ENCODE results near the gene METAP1. TPM values are rescaled to one million over a fixed set of nuclear protein-coding genes. Genes with fewer than 3 reads are reported as not detected.
"Not testable (repeated sequence)": the region's sequence is repeated elsewhere in the genome, so short reads cannot be mapped to it uniquely, and the experiment has no call there.

The METAP1 gene
- polyA plus RNA-seq, 3 donors = 15.9 to 21.7 (median 20.6) TPM

GRCh38 chr4:99090481-99091215 is 95.1 kb downstream of the METAP1 start:
- H3K27ac ChIP-seq (ENCODE audit: low read depth in 1 of 2, low read length in 2 of 2) = no peak overlapping the region
- intact Hi-C loops (cut with micrococcal nuclease) = no loop called here
- no peak overlapping the region for H3K27ac Mint-ChIP-seq
- TF ChIP-seq CTCF (IDR thresholded peaks at IDR 0.05) = no peak
- peaks cover 0 to 1% of the 10 kb centered on the region in 2 donors for H3K36me3 ChIP-seq (replicated peaks in 1 of 2; ENCODE audit: control insufficient read depth in 1 of 2, insufficient read depth in 2 of 2, low read length in 2 of 2)
- no peak overlapping the region for H2AFZ ChIP-seq (ENCODE audit: insufficient read depth, low read depth, low read length, poor library complexity, severe bottlenecking)
- no peak for DNase-seq
- H4K20me1 ChIP-seq (ENCODE audit: insufficient read depth, low read length) = no peaks in the 10 kb centered on the region
- H3K36me3 Mint-ChIP-seq = peaks cover 3 to 6% of the 10 kb centered on the region in 2 donors
- H3K9me3 ChIP-seq (replicated peaks in 1 of 2; ENCODE audit: control insufficient read depth in 1 of 2, insufficient read depth in 1 of 2, low read length in 2 of 2) = no peaks in the 10 kb centered on the region
- H3K27me3 ChIP-seq (ENCODE audit: control insufficient read depth in 2 of 2, insufficient read depth in 2 of 2, low read length in 2 of 2) = no peaks in the 10 kb centered on the region
- H3K27me3 Mint-ChIP-seq (ENCODE audit: low read depth in 3 of 3) = peaks cover 0 to 2% (median 0%) of the 10 kb centered on the region in 3 donors
- no peak overlapping the region for H3K4me3 ChIP-seq (replicated peaks in 1 of 3; ENCODE audit: low read depth in 2 of 3, low read length in 3 of 3)
- peaks cover 0 to 2% (median 0%) of the 10 kb centered on the region in 7 donors for H3K9me3 Mint-ChIP-seq
- no peak overlapping the region for H3K9ac ChIP-seq (ENCODE audit: insufficient read depth, low read length, poor library complexity, severe bottlenecking)
- H3K4me1 ChIP-seq (ENCODE audit: control insufficient read depth in 1 of 2, insufficient read depth in 2 of 2, low read length in 2 of 2) = peaks cover 15 to 18% of the 10 kb centered on the region in 2 donors
- WGBS (ENCODE audit: insufficient coverage) = no CpG with 5 or more reads among the region's 2 CpGs
- no peak overlapping the region for H3K4me2 ChIP-seq (replicated peaks; ENCODE audit: extremely low read depth, low read length, poor library complexity, severe bottlenecking)
- no peak overlapping the region for H3K4me3 Mint-ChIP-seq
- peaks cover 28% of the 10 kb centered on the region for H3K4me1 Mint-ChIP-seq
- peaks cover 25% of the 10 kb centered on the region for H3K79me2 ChIP-seq (ENCODE audit: insufficient read depth, low read length)

GRCh38 chr4:99091216-99091575 is 95.7 kb downstream of the METAP1 start:
- Mint-ChIP-seq H3K27me3 (ENCODE audit: low read depth in 3 of 3) (peaks cover 0 to 2% (median 2%) of the 10 kb centered on the region in 3 donors), H3K9me3 (peaks cover 0 to 2% (median 0%) of the 10 kb centered on the region in 7 donors), H3K36me3 (peaks cover 3 to 4% of the 10 kb centered on the region in 2 donors), H3K27ac (no peak overlapping the region), H3K4me3 (no peak overlapping the region), H3K4me1 (peaks cover 28% of the 10 kb centered on the region)
- H3K4me3 ChIP-seq (replicated peaks in 1 of 3; ENCODE audit: low read depth in 2 of 3, low read length in 3 of 3) = no peak overlapping the region
- no CpG with 5 or more reads among the region's 2 CpGs for WGBS (ENCODE audit: insufficient coverage)
- H3K27me3 ChIP-seq (ENCODE audit: control insufficient read depth in 2 of 2, insufficient read depth in 2 of 2, low read length in 2 of 2) = no peaks in the 10 kb centered on the region
- H3K4me2 ChIP-seq (replicated peaks; ENCODE audit: extremely low read depth, low read length, poor library complexity, severe bottlenecking) = no peak overlapping the region
- no peaks in the 10 kb centered on the region for H4K20me1 ChIP-seq (ENCODE audit: insufficient read depth, low read length)
- no peak for TF ChIP-seq CTCF (IDR thresholded peaks at IDR 0.05)
- H3K27ac ChIP-seq (ENCODE audit: low read depth in 1 of 2, low read length in 2 of 2) = no peak overlapping the region
- H3K79me2 ChIP-seq (ENCODE audit: insufficient read depth, low read length) = peaks cover 24% of the 10 kb centered on the region
- H3K9me3 ChIP-seq (replicated peaks in 1 of 2; ENCODE audit: control insufficient read depth in 1 of 2, insufficient read depth in 1 of 2, low read length in 2 of 2) = no peaks in the 10 kb centered on the region
- no peak overlapping the region for H3K9ac ChIP-seq (ENCODE audit: insufficient read depth, low read length, poor library complexity, severe bottlenecking)
- H3K4me1 ChIP-seq (ENCODE audit: control insufficient read depth in 1 of 2, insufficient read depth in 2 of 2, low read length in 2 of 2) = peaks cover 15 to 18% of the 10 kb centered on the region in 2 donors
- no peak overlapping the region for H2AFZ ChIP-seq (ENCODE audit: insufficient read depth, low read depth, low read length, poor library complexity, severe bottlenecking)
- intact Hi-C loops (cut with micrococcal nuclease) = no loop called here
- DNase-seq = no peak
- no peaks in the 10 kb centered on the region for H3K36me3 ChIP-seq (replicated peaks in 1 of 2; ENCODE audit: control insufficient read depth in 1 of 2, insufficient read depth in 2 of 2, low read length in 2 of 2)

GRCh38 chr4:99091841-99092240 is 96.3 kb downstream of the METAP1 start:
- H3K4me3 Mint-ChIP-seq; H3K9ac ChIP-seq (ENCODE audit: insufficient read depth, low read length, poor library complexity, severe bottlenecking); H3K4me2 ChIP-seq (replicated peaks; ENCODE audit: extremely low read depth, low read length, poor library complexity, severe bottlenecking); H3K27me3 Mint-ChIP-seq (ENCODE audit: low read depth in 3 of 3); H3K27ac ChIP-seq (ENCODE audit: low read depth in 1 of 2, low read length in 2 of 2); H4K20me1 ChIP-seq (ENCODE audit: insufficient read depth, low read length); H3K27me3 ChIP-seq (ENCODE audit: control insufficient read depth in 2 of 2, insufficient read depth in 2 of 2, low read length in 2 of 2); H3K9me3 Mint-ChIP-seq; H3K36me3 ChIP-seq (replicated peaks in 1 of 2; ENCODE audit: control insufficient read depth in 1 of 2, insufficient read depth in 2 of 2, low read length in 2 of 2); H2AFZ ChIP-seq (ENCODE audit: insufficient read depth, low read depth, low read length, poor library complexity, severe bottlenecking); intact Hi-C loops (cut with micrococcal nuclease); H3K9me3 ChIP-seq (replicated peaks in 1 of 2; ENCODE audit: control insufficient read depth in 1 of 2, insufficient read depth in 1 of 2, low read length in 2 of 2); DNase-seq; H3K36me3 Mint-ChIP-seq; H3K4me3 ChIP-seq (replicated peaks in 1 of 3; ENCODE audit: low read depth in 2 of 3, low read length in 3 of 3); H3K27ac Mint-ChIP-seq: not testable (repeated sequence)
- H3K4me1 Mint-ChIP-seq = peaks cover 23% of the 10 kb centered on the region
- Histone ChIP-seq H3K4me1 (ENCODE audit: control insufficient read depth in 1 of 2, insufficient read depth in 2 of 2, low read length in 2 of 2) (peaks cover 15% of the 10 kb centered on the region in 2 donors), H3K79me2 (ENCODE audit: insufficient read depth, low read length) (peaks cover 18% of the 10 kb centered on the region)
- no CpG with 5 or more reads among the region's 2 CpGs for WGBS (ENCODE audit: insufficient coverage)

Data from CD14-positive monocyte (primary cell).